Endothelial cell of umbilical vein (primary cell): Measurements from ENCODE around the gene LITAF. TPM values are rescaled to one million over a fixed set of nuclear protein-coding genes. Genes with fewer than 3 reads are reported as not detected.

Experiments used
- BruUV-seq: library from RNA; stranded (reverse); fragments of 400-500 nt; replicated peaks from 2 replicates; lab custom pipeline; 2021; lab: Mats Ljungman, UMichigan
- CTCF ChIA-PET: fragments of 300-600, 350-600 bp; sonication (Branson Sonifier 250); formaldehyde crosslinking; loops from one replicate; lab custom pipeline; 2021; ENCODE audit warnings: antibody characterized with exemption, inconsistent platforms; lab: Charles Lee
- POLR2A ChIA-PET: fragments of 300-600, 350-600 bp; sonication (Branson Sonifier 250); formaldehyde crosslinking; loops from one replicate; lab custom pipeline; 2021; ENCODE audit warnings: antibody characterized with exemption, inconsistent platforms; lab: Charles Lee
- DNase-seq: peaks from one replicate; pipeline ENCODE4 v3.0.0-alpha.2; 2011; ENCODE audit warnings: low read depth, low spot score
- FAIRE-seq: peaks from 2 replicates; lab custom pipeline; 2011; peaks lifted over from hg19 to GRCh38; lab: Jason Lieb, UNC
- H2AFZ ChIP-seq: 2 replicates; pipeline ENCODE4 v1.6.0; 2012; ENCODE audit warnings: low read depth, low read length, control low read depth, inconsistent platforms
- H3K27ac ChIP-seq: 2 replicates; pipeline ENCODE4 v1.5.1; 2011; ENCODE audit warnings: low read depth, mild to moderate bottlenecking, control low read depth, low read length, moderate library complexity; ENCODE audit not compliant: insufficient read depth
- H3K27me3 ChIP-seq, 2 experiments: 2 replicates each; pipeline versions ENCODE4 v1.6.0 to v1.6.1; 2011; ENCODE audit warnings: low read length in 2 of 2, mixed read lengths in 1 of 2; ENCODE audit not compliant: control insufficient read depth in 2 of 2, insufficient read depth in 2 of 2
- H3K36me3 ChIP-seq, 2 experiments: 2 replicates in 1 of 2; 3 replicates in 1 of 2; pipeline ENCODE4 v1.5.1; 2011; ENCODE audit warnings: low read length in 2 of 2, mild to moderate bottlenecking in 1 of 2, moderate library complexity in 1 of 2; ENCODE audit not compliant: control insufficient read depth in 2 of 2, insufficient read depth in 2 of 2; ENCODE audit errors: extremely low read depth in 1 of 2
- H3K4me1 ChIP-seq: 3 replicates; pipeline ENCODE4 v1.5.1; 2011; ENCODE audit warnings: mild to moderate bottlenecking, low read length; ENCODE audit not compliant: control insufficient read depth, insufficient read depth; ENCODE audit errors: extremely low read depth
- H3K4me2 ChIP-seq: 2 replicates; pipeline ENCODE4 v1.6.1; 2011; ENCODE audit warnings: low read length, control low read depth, mixed read lengths; ENCODE audit not compliant: insufficient read depth
- H3K4me3 ChIP-seq, 3 experiments: fragments of 200-600 bp in 1 of 3; sonication (generic), shearing (Covaris generic) in 1 of 3; replicated peaks in 1 of 3; 2 replicates each; pipeline ENCODE4 v1.5.1; 2011 to 2016; ENCODE audit warnings: control low read depth in 3 of 3, low read length in 3 of 3, mild to moderate bottlenecking in 2 of 3, inconsistent platforms in 1 of 3, low read depth in 1 of 3, moderate library complexity in 1 of 3; ENCODE audit not compliant: insufficient read depth in 1 of 3
- H3K79me2 ChIP-seq: 2 replicates; pipeline ENCODE4 v1.6.0; 2012; ENCODE audit warnings: low read length, inconsistent platforms; ENCODE audit not compliant: control insufficient read depth, insufficient read depth
- H3K9ac ChIP-seq: replicated peaks from 2 replicates; pipeline ENCODE3; 2011; ENCODE audit warnings: low read length, control low read depth; ENCODE audit not compliant: insufficient read depth; ENCODE audit errors: extremely low read depth
- H3K9me1 ChIP-seq: replicated peaks from 3 replicates; pipeline ENCODE4 v1.6.0; 2011; ENCODE audit warnings: mild to moderate bottlenecking, low read length; ENCODE audit not compliant: control insufficient read depth, insufficient read depth; ENCODE audit errors: extremely low read depth
- H3K9me3 ChIP-seq: replicated peaks from 2 replicates; pipeline ENCODE4 v1.5.1; 2012; ENCODE audit warnings: low read length, inconsistent platforms; ENCODE audit not compliant: control insufficient read depth, insufficient read depth
- H4K20me1 ChIP-seq: replicated peaks from 2 replicates; pipeline ENCODE3; 2011; ENCODE audit warnings: mild to moderate bottlenecking, low read length; ENCODE audit not compliant: control insufficient read depth, insufficient read depth; ENCODE audit errors: extremely low read depth
- CTCF ChIP-seq, 2 donors: IDR thresholded peaks; 1 replicate in 1 of 2; 2 replicates in 1 of 2; pipeline ENCODE4 v1.5.1; 2011; ENCODE audit warnings: low read length in 2 of 2, mild to moderate bottlenecking in 2 of 2, moderate library complexity in 2 of 2, control low read depth in 1 of 2, inconsistent platforms in 1 of 2, low read depth in 1 of 2; ENCODE audit not compliant: insufficient read depth in 1 of 2; ENCODE audit errors: extremely low read depth in 1 of 2
- EZH2 ChIP-seq: IDR thresholded peaks from 2 replicates; pipeline ENCODE4 v1.6.1; 2012; ENCODE audit warnings: borderline replicate concordance, low read depth, mild to moderate bottlenecking, moderate library complexity, low read length, inconsistent platforms; ENCODE audit not compliant: severe bottlenecking
- FOS ChIP-seq: IDR thresholded peaks from 2 replicates; pipeline ENCODE4 v1.6.1; 2011; ENCODE audit warnings: mild to moderate bottlenecking, low read length, moderate library complexity, borderline replicate concordance; ENCODE audit not compliant: insufficient read depth
- GATA2 ChIP-seq: IDR thresholded peaks from 2 replicates; pipeline ENCODE4 v1.7.0; 2011; ENCODE audit warnings: low read depth, mild to moderate bottlenecking, moderate library complexity, mixed read lengths, low read length; ENCODE audit not compliant: insufficient read length, insufficient read depth
- JUN ChIP-seq: IDR thresholded peaks from 2 replicates; pipeline ENCODE4 v1.6.1; 2011; ENCODE audit warnings: borderline replicate concordance, low read depth; ENCODE audit not compliant: insufficient read length, insufficient read depth
- MAX ChIP-seq: IDR thresholded peaks from 2 replicates; pipeline ENCODE4 v1.6.1; 2011; ENCODE audit not compliant: insufficient read depth, insufficient read length
- MYC ChIP-seq: IDR thresholded peaks from one replicate; pipeline ENCODE4 v1.6.1; 2011; ENCODE audit warnings: mild to moderate bottlenecking, low read depth, low read length
- POLR2A ChIP-seq: IDR thresholded peaks from 2 replicates; pipeline ENCODE4 v1.6.1; 2012; ENCODE audit warnings: low read depth, mild to moderate bottlenecking, control low read depth, low read length
- POLR2AphosphoS5 ChIP-seq: IDR thresholded peaks from 2 replicates; pipeline ENCODE4 v1.6.1; 2012; ENCODE audit warnings: low read depth, mild to moderate bottlenecking, control low read depth, low read length, moderate library complexity; ENCODE audit not compliant: insufficient read depth
- dilution Hi-C: fragments of 300-500 bp; cut with MboI; formaldehyde crosslinking; loops from one replicate; pipeline ENCODE4 v1.15.0; 2019; ENCODE audit warnings: low sequenced_read_pairs; ENCODE audit not compliant: extremely low pct_ligation_motif_present
- intact Hi-C: fragments of 100-400 bp; cut with micrococcal nuclease; formaldehyde crosslinking; loops from one replicate; pipeline ENCODE4 v1.10.0; 2022
- polyA plus RNA-seq, 4 experiments: library from polyadenylated mRNA; depleted of rRNA in 3 of 4; stranded (reverse) in 3 of 4; unstranded in 1 of 4; fragments of >200 nt; gene quantifications; 2 replicates each; pipeline versions ENCODE4 v1.2.1 to v1.2.3, GENCODE V29; 2011 to 2012; ENCODE audit warnings: missing spikeins in 1 of 4
- total RNA-seq: library from RNA; stranded (reverse); gene quantifications from 2 replicates; pipeline ENCODE4 v1.2.3, GENCODE V29; 2021

Gene LITAF
- total and polyA plus RNA-seq, 2 donors (not counting 3 experiments of a cell fraction or from before 2014, with no cell fraction given) = 15.2 to 27.2 TPM

GRCh38 chr16:11620243-11621003, 33.7 kb upstream of the LITAF start:
- Histone ChIP-seq H3K4me2 (no peak overlapping the region), H3K27ac (no peak overlapping the region), H3K4me1 (no peaks in the 10 kb centered on the region), H3K9me1 (no peaks in the 10 kb centered on the region), H3K4me3 (no peak overlapping the region), H3K36me3 (no peaks in the 10 kb centered on the region), H3K27me3 (no peaks in the 10 kb centered on the region), H3K9me3 (no peaks in the 10 kb centered on the region), H3K79me2 (no peaks in the 10 kb centered on the region), H4K20me1 (no peaks in the 10 kb centered on the region), H3K9ac (no peak overlapping the region), H2AFZ (no peak overlapping the region)
- CTCF ChIA-PET = interaction anchor here (1.3 kb wide), 1 partner anchor 88 kb away, joined by 3 read pairs; no protein-coding TSS in a partner anchor
- POLR2A ChIA-PET = interaction anchor here (0.7 kb wide), 1 partner anchor 183 kb away, joined by 6 read pairs; no protein-coding TSS in a partner anchor
- BruUV-seq = no TSS peak
- intact Hi-C loops = no loop called here
- DNase-seq (no peak), FAIRE-seq (no peak)
- dilution Hi-C loops = no loop called here
- TF ChIP-seq FOS (no peak), EZH2 (no peak), POLR2AphosphoS5 (no peak)

GRCh38 chr16:11619327-11619851, 32.7 kb upstream of the LITAF start:
- Histone ChIP-seq H3K9ac (no peak overlapping the region), H3K9me3 (no peaks in the 10 kb centered on the region), H3K4me1 (no peaks in the 10 kb centered on the region), H3K4me3 (no peak overlapping the region), H3K9me1 (no peaks in the 10 kb centered on the region), H3K27me3 (no peaks in the 10 kb centered on the region), H3K36me3 (no peaks in the 10 kb centered on the region), H3K79me2 (no peaks in the 10 kb centered on the region), H3K27ac (no peak overlapping the region), H2AFZ (no peak overlapping the region), H3K4me2 (no peak overlapping the region), H4K20me1 (no peaks in the 10 kb centered on the region)
- DNase-seq (no peak), FAIRE-seq (no peak)
- POLR2A ChIA-PET = no interaction called here
- TF ChIP-seq MAX = no peak
- TF ChIP-seq GATA2 = no peak
- no peak for TF ChIP-seq CTCF (IDR thresholded peaks at IDR 0.05; ENCODE audit: extremely low read depth in 1 of 2, insufficient read depth in 1 of 2, low read depth in 1 of 2, low read length in 2 of 2)
- no peak for TF ChIP-seq EZH2
- TF ChIP-seq POLR2A = no peak
- TF ChIP-seq FOS = no peak
- TF ChIP-seq MYC = no peak
- no peak for TF ChIP-seq POLR2AphosphoS5
- TF ChIP-seq JUN = no peak
- intact Hi-C loops (no loop called here), dilution Hi-C loops (no loop called here)
- CTCF ChIA-PET = interaction anchor here (0.8 to 1.3 kb wide), 3 partner anchors 87 to 212 kb away, joined by 3 read pairs; no protein-coding TSS in a partner anchor
- BruUV-seq = no TSS peak
